GM12878 (cell line): ENCODE measurements around the gene TCEAL4. TPM values are rescaled to one million over a fixed set of nuclear protein-coding genes. Genes with fewer than 3 reads are reported as not detected.

Experiments used
- ATAC-seq: fragments of 200-7000 bp; cut with Tn5 transposase; 3 replicates; pipeline ENCODE4 v1.9.1; 2020; ENCODE audit warnings: mild to moderate bottlenecking, moderate library complexity
- BruUV-seq: library from RNA; stranded (reverse); fragments of 400-500 nt; replicated peaks from 2 replicates; lab custom pipeline; 2021; lab: Mats Ljungman, UMichigan
- CTCF ChIA-PET: fragments of 300-600 bp; sonication (Branson Sonifier 250); formaldehyde crosslinking; extraction: SDS; loops from one replicate; lab custom pipeline; 2021; ENCODE audit warnings: inconsistent platforms; lab: Yijun Ruan, JAX
- POLR2A ChIA-PET: fragments of 350-600 bp; formaldehyde crosslinking; extraction: SDS; loops from one replicate; lab custom pipeline; 2021; ENCODE audit warnings: inconsistent platforms; lab: Charles Lee
- RAD21 ChIA-PET: fragments of 300-600 bp; sonication (Branson Sonifier 250); formaldehyde crosslinking; loops from one replicate; lab custom pipeline; 2023; ENCODE audit warnings: antibody characterized with exemption; ENCODE audit not compliant: unreplicated experiment; lab: Charles Lee
- SMC1A ChIA-PET: fragments of 300-600 bp; sonication (Branson Sonifier 250); formaldehyde crosslinking; loops from one replicate; lab custom pipeline; 2023; ENCODE audit not compliant: unreplicated experiment, uncharacterized antibody; lab: Charles Lee
- DNase-seq: peaks from one replicate; pipeline ENCODE4 v3.0.0-alpha.2; 2011; ENCODE audit warnings: low read depth, low spot score
- FAIRE-seq: peaks from 3 replicates; lab custom pipeline; 2011; peaks lifted over from hg19 to GRCh38; lab: Jason Lieb, UNC
- H2AFZ ChIP-seq: 2 replicates; pipeline ENCODE4 v1.6.0; 2011; ENCODE audit warnings: low read depth, low read length, control low read depth; ENCODE audit not compliant: control insufficient read depth
- H3K27ac ChIP-seq: 2 replicates; pipeline ENCODE4 v1.5.1; 2011; ENCODE audit warnings: control low read depth; ENCODE audit not compliant: control insufficient read depth, insufficient read depth
- H3K27me3 ChIP-seq, 2 experiments: replicated peaks in 1 of 2; 2 replicates each; pipeline versions ENCODE4 v1.6.0 to v1.6.1; 2011; ENCODE audit warnings: low read length in 1 of 2; ENCODE audit not compliant: control insufficient read depth in 2 of 2, insufficient read depth in 2 of 2
- H3K36me3 ChIP-seq, 2 experiments: 2 replicates each; pipeline ENCODE4 v1.5.1; 2011; ENCODE audit warnings: low read length in 1 of 2; ENCODE audit not compliant: control insufficient read depth in 2 of 2, insufficient read depth in 2 of 2
- H3K4me1 ChIP-seq: 2 replicates; pipeline ENCODE4 v1.6.1; 2011; ENCODE audit warnings: mild to moderate bottlenecking, low read length, moderate library complexity, mixed read lengths; ENCODE audit not compliant: control insufficient read depth, insufficient read depth
- H3K4me2 ChIP-seq: 2 replicates; pipeline ENCODE4 v1.6.0; 2011; ENCODE audit warnings: control low read depth; ENCODE audit not compliant: control insufficient read depth, insufficient read depth
- H3K4me3 ChIP-seq: fragments of 200-600 bp; sonication (generic); 2 replicates; pipeline ENCODE4 v1.5.1; 2016
- H3K79me2 ChIP-seq: 2 replicates; pipeline ENCODE4 v1.6.0; 2011; ENCODE audit warnings: low read length; ENCODE audit not compliant: control insufficient read depth, insufficient read depth
- H3K9ac ChIP-seq: 2 replicates; pipeline ENCODE4 v1.8.0; 2011; ENCODE audit warnings: low read length, control low read depth, mixed read lengths; ENCODE audit not compliant: control insufficient read depth, insufficient read depth
- H3K9me3 ChIP-seq: replicated peaks from 3 replicates; pipeline ENCODE4 v1.5.1; 2011; ENCODE audit warnings: mild to moderate bottlenecking, low read length; ENCODE audit not compliant: control insufficient read depth, insufficient read depth
- H4K20me1 ChIP-seq: 2 replicates; pipeline ENCODE4 v1.6.0; 2011; ENCODE audit not compliant: control insufficient read depth, insufficient read depth
- BCLAF1 ChIP-seq: fragments of 450-650 bp; IDR thresholded peaks from 2 replicates; pipeline ENCODE4 v1.6.1; 2017; ENCODE audit warnings: antibody characterized with exemption, mild to moderate bottlenecking, moderate library complexity
- EGR1 ChIP-seq, 2 experiments: IDR thresholded peaks; 1 replicate in 1 of 2; 2 replicates in 1 of 2; pipeline ENCODE4 v1.6.1; 2011 to 2012; ENCODE audit warnings: low read depth in 2 of 2, low read length in 2 of 2, borderline replicate concordance in 1 of 2, mild to moderate bottlenecking in 1 of 2, moderate library complexity in 1 of 2
- EZH2 ChIP-seq: IDR thresholded peaks from 2 replicates; pipeline ENCODE4 v1.6.1; 2012; ENCODE audit warnings: low read depth, mild to moderate bottlenecking, control low read depth, inconsistent platforms, low read length, borderline replicate concordance; ENCODE audit not compliant: control insufficient read depth
- HDAC2 ChIP-seq: fragments of 200-600 bp; sonication (generic); IDR thresholded peaks from 2 replicates; pipeline ENCODE4 v1.6.1; 2017
- HDGF ChIP-seq: fragments of 450-650 bp; IDR thresholded peaks from 2 replicates; pipeline ENCODE4 v1.6.1; 2016; ENCODE audit warnings: antibody characterized with exemption
- KDM1A ChIP-seq: fragments of 200-600 bp; sonication (generic); IDR thresholded peaks from 2 replicates; pipeline ENCODE4 v1.6.1; 2016; ENCODE audit warnings: borderline replicate concordance
- POU2F2 ChIP-seq: IDR thresholded peaks from 3 replicates; pipeline ENCODE4 v1.6.1; 2011; ENCODE audit warnings: low read depth, mild to moderate bottlenecking, low read length, borderline replicate concordance
- RBBP5 ChIP-seq: fragments of 200-600 bp; sonication (generic); conservative IDR thresholded peaks from 2 replicates; pipeline ENCODE4 v1.6.1; 2016
- RELB ChIP-seq: fragments of 450-650 bp; IDR thresholded peaks from 2 replicates; pipeline ENCODE4 v1.6.1; 2017; ENCODE audit warnings: low read depth, mild to moderate bottlenecking, moderate library complexity
- SMC3 ChIP-seq: IDR thresholded peaks from 2 replicates; pipeline ENCODE4 v1.6.1; 2011; ENCODE audit warnings: low read length, improper control_type of control experiment, borderline replicate concordance
- SRF ChIP-seq, 2 experiments: IDR thresholded peaks; 2 replicates each; pipeline ENCODE4 v1.6.1; 2011; ENCODE audit warnings: low read depth in 2 of 2, low read length in 2 of 2, mild to moderate bottlenecking in 1 of 2, moderate library complexity in 1 of 2
- STAT3 ChIP-seq: IDR thresholded peaks from 2 replicates; pipeline ENCODE4 v1.6.1; 2011; ENCODE audit warnings: low read depth, low read length, improper control_type of control experiment
- YY1 ChIP-seq: IDR thresholded peaks from 2 replicates; pipeline ENCODE4 v1.6.1; 2011; ENCODE audit warnings: low read depth, mild to moderate bottlenecking, low read length
- ZBED1 ChIP-seq: IDR thresholded peaks from 2 replicates; pipeline ENCODE4 v1.6.1; 2016; ENCODE audit warnings: borderline replicate concordance
- WGBS: methylation state at CpG from one replicate; pipeline ENCODE4 v1.1.6; 2016; ENCODE audit warnings: low lambda C conversion rate; ENCODE audit not compliant: insufficient replicate concordance, insufficient coverage; ENCODE audit errors: missing lambda C conversion rate; 5-methylcytosine and 5-hydroxymethylcytosine counted together
- in situ Hi-C: fragments of 300-500 bp; cut with MboI; formaldehyde crosslinking; loops from 9 replicates; pipeline ENCODE4 v1.14.3; 2018; ENCODE audit warnings: mixed read lengths
- intact Hi-C: fragments of 100-400 bp; cut with micrococcal nuclease; formaldehyde crosslinking; loops from one replicate; pipeline ENCODE4 v1.14.2; 2022; ENCODE audit not compliant: unreplicated experiment
- polyA plus RNA-seq, 11 experiments: library from polyadenylated mRNA; depleted of rRNA in 4 of 11; unstranded in 6 of 11; stranded (reverse) in 5 of 11; fragments of >200 nt; fragmentation: Nextera tagmentation in 4 of 11; fragmentation: Illumina TruSeq in 1 of 11; extraction: Ambion mirVana in 4 of 11; extraction: Trizol in 1 of 11; gene quantifications; 1 replicate in 1 of 11; 2 replicates in 10 of 11; pipeline versions ENCODE4 v1.2.1 to v1.2.3, GENCODE V29; 2011 to 2016; ENCODE audit warnings: inconsistent platforms in 2 of 11, missing spikeins in 2 of 11, low read depth in 1 of 11
- total RNA-seq, 4 experiments: library from RNA; depleted of rRNA in 3 of 4; stranded (reverse); fragments of >200 nt in 3 of 4; fragmentation: Illumina TruSeq in 1 of 4; extraction: Trizol in 1 of 4; gene quantifications; 2 replicates each; pipeline versions ENCODE4 v1.2.1 to v1.2.3, GENCODE V29; 2013 to 2021

TCEAL4 gene
- total and polyA plus RNA-seq, 10 of the 15 experiments (the other 5 are each of a cell fraction or from before 2014, with no cell fraction given) = 9.6 to 63.8 (median 32.1) TPM

- no peaks in the 10 kb centered on the region for H3K27me3 ChIP-seq
- H3K79me2 ChIP-seq = peaks cover 2% of the 10 kb centered on the region; the same call in 1 of the 2 replicates
- H3K9me3 ChIP-seq = no peaks in the 10 kb centered on the region
- H4K20me1 ChIP-seq = no peaks in the 10 kb centered on the region
- ChIA-PET POLR2A (interaction anchor here (0.8 kb wide), 1 partner anchor 21 kb away, joined by 3 read pairs; no protein-coding TSS in a partner anchor), CTCF (no interaction called here), RAD21 (no interaction called here), SMC1A (no interaction called here)
- peak overlapping the region; percentile 26; the same call in 1 of the 2 replicates for H3K4me2 ChIP-seq
- H2AFZ ChIP-seq = peak overlapping the region; percentile 74
- no TSS peak for BruUV-seq
- peak overlapping the region; percentile 71 for H3K4me3 ChIP-seq
- H3K4me1 ChIP-seq = no peaks in the 10 kb centered on the region
- no peak for DNase-seq
- 27% methylated on average over 21 of the region's 21 CpGs for WGBS
- peak overlapping the region; percentile 37; the same call in 1 of the 2 replicates for H3K27ac ChIP-seq
- intact Hi-C loops = no loop called here
- no peak for FAIRE-seq
- ATAC-seq = peak; percentile 37
- TF ChIP-seq YY1 (peak; percentile 22; the same call in 1 of the 2 replicates), ZBED1 (no peak)
- in situ Hi-C loops = no loop called here
- peak overlapping the region; percentile 61 for H3K9ac ChIP-seq
- no peaks in the 10 kb centered on the region for H3K36me3 ChIP-seq
Observed at GRCh38 chrX:103608306-103608963, 23.1 kb downstream of the TCEAL4 start.

- in situ Hi-C loops = no loop called here
- SMC1A ChIA-PET = no interaction called here
- Histone ChIP-seq H3K9me3 (no peaks in the 10 kb centered on the region), H3K9ac (no peak overlapping the region), H3K36me3 (no peaks in the 10 kb centered on the region), H2AFZ (no peak overlapping the region), H3K27ac (no peak overlapping the region), H3K27me3 (no peaks in the 10 kb centered on the region), H4K20me1 (no peaks in the 10 kb centered on the region), H3K79me2 (peaks cover 2% of the 10 kb centered on the region; the same call in 1 of the 2 replicates), H3K4me3 (no peak overlapping the region), H3K4me1 (no peaks in the 10 kb centered on the region), H3K4me2 (no peak overlapping the region)
- intact Hi-C loops = no loop called here
- RAD21 ChIA-PET = no interaction called here
- POLR2A ChIA-PET = no interaction called here
- ATAC-seq (no peak), DNase-seq (no peak), FAIRE-seq (no peak)
- WGBS = 43% methylated on average over 1 of the region's 1 CpG
- CTCF ChIA-PET = no interaction called here
- BruUV-seq = no TSS peak
- no peak for TF ChIP-seq KDM1A
- no peak for TF ChIP-seq EZH2
- TF ChIP-seq EGR1 (IDR thresholded peaks at IDR 0.05; ENCODE audit: borderline replicate concordance in 1 of 2, low read depth in 2 of 2, low read length in 2 of 2) = no peak
- no peak for TF ChIP-seq STAT3
- no peak for TF ChIP-seq SMC3
- TF ChIP-seq HDGF = no peak
- no peak for TF ChIP-seq HDAC2
- no peak for TF ChIP-seq RELB
- TF ChIP-seq BCLAF1 = no peak
- TF ChIP-seq POU2F2 = no peak
- TF ChIP-seq RBBP5 = no peak
- no peak for TF ChIP-seq SRF (IDR thresholded peaks at IDR 0.05; ENCODE audit: low read depth in 2 of 2, low read length in 2 of 2)
Observed at GRCh38 chrX:103610282-103610681, 25.0 kb downstream of the TCEAL4 start.
